A204.1 (cell line): ENCODE measurements around the gene TTLL8.
"Not testable (repeated sequence)": the region's sequence is repeated elsewhere in the genome, so short reads cannot be mapped to it uniquely, and the experiment has no call there.

ENCODE experiments used
- FAIRE-seq: peaks from 2 replicates; lab custom pipeline; 2012; peaks lifted over from hg19 to GRCh38; lab: Jason Lieb, UNC

TTLL8 gene

GRCh38 chr22:50000587-50001387 lies 57.3 kb downstream of the TTLL8 start:
- FAIRE-seq: no peak

GRCh38 chr22:49999946-50000586 lies 58.0 kb downstream of the TTLL8 start:
- FAIRE-seq: no peak

- no peak for FAIRE-seq
Measured at GRCh38 chr22:49999063-49999945, 58.8 kb downstream of the TTLL8 start.

GRCh38 chr22:49998718-49999062 lies 59.4 kb downstream of the TTLL8 start:
- no peak for FAIRE-seq

GRCh38 chr22:49997932-49998717 lies 60.0 kb downstream of the TTLL8 start:
- no peak for FAIRE-seq

- no peak for FAIRE-seq
Measured at GRCh38 chr22:49997251-49997599, 60.9 kb downstream of the TTLL8 start.

- no peak for FAIRE-seq
Measured at GRCh38 chr22:49996518-49997250, 61.4 kb downstream of the TTLL8 start.

GRCh38 chr22:49996119-49996517 lies 62.0 kb downstream of the TTLL8 start:
- no peak for FAIRE-seq

GRCh38 chr22:49995361-49996118 lies 62.6 kb downstream of the TTLL8 start:
- FAIRE-seq: no peak

- no peak for FAIRE-seq
Measured at GRCh38 chr22:49995041-49995360, 63.1 kb downstream of the TTLL8 start.

- FAIRE-seq: no peak
Measured at GRCh38 chr22:49994361-49995040, 63.6 kb downstream of the TTLL8 start.

GRCh38 chr22:49993649-49994360 lies 64.3 kb downstream of the TTLL8 start:
- FAIRE-seq: no peak

- no peak for FAIRE-seq
Measured at GRCh38 chr22:49992921-49993648, 65.0 kb downstream of the TTLL8 start.

GRCh38 chr22:49991907-49992533 lies 66.1 kb downstream of the TTLL8 start:
- no peak for FAIRE-seq

- no peak for FAIRE-seq
Measured at GRCh38 chr22:49991167-49991566, 66.9 kb downstream of the TTLL8 start.

GRCh38 chr22:49989826-49990225 lies 68.3 kb downstream of the TTLL8 start:
- not testable (repeated sequence) for FAIRE-seq

- no peak for FAIRE-seq
Measured at GRCh38 chr22:49986325-49986724, 71.8 kb downstream of the TTLL8 start.
